ENCODE results near the gene BIRC5. TPM values are rescaled to one million over a fixed set of nuclear protein-coding genes. Genes with fewer than 3 reads are reported as not detected.

BIRC5 gene
- total RNA-seq, 1 donor from 2014 or later = 0.69 TPM

GRCh38 chr17:78202666-78203065 lies 11.4 kb upstream of the BIRC5 start:
- peaks cover 4% of the 10 kb centered on the region for H3K4me1 ChIP-seq
- H3K4me3 ChIP-seq = peak overlapping the region; percentile 17
- TF ChIP-seq CTCF (IDR thresholded peaks at IDR 0.05; ENCODE audit: borderline replicate concordance) = no peak
- no peaks in the 10 kb centered on the region for H3K27me3 ChIP-seq (ENCODE audit: low read depth)
- intact Hi-C loops (cut with micrococcal nuclease) = no loop called here
- peak overlapping the region; percentile 68 for H3K27ac ChIP-seq (replicated peaks)
- H3K9me3 ChIP-seq (replicated peaks) = no peaks in the 10 kb centered on the region
- H3K36me3 ChIP-seq = peaks cover 21% of the 10 kb centered on the region
- no peak for DNase-seq

GRCh38 chr17:78204387-78205123 lies 9.5 kb upstream of the BIRC5 start:
- no peak overlapping the region for H3K27ac ChIP-seq (replicated peaks)
- H3K4me1 ChIP-seq = peaks cover 4% of the 10 kb centered on the region
- intact Hi-C loops (cut with micrococcal nuclease) = no loop called here
- H3K27me3 ChIP-seq (ENCODE audit: low read depth) = no peaks in the 10 kb centered on the region
- no peak overlapping the region for H3K4me3 ChIP-seq
- TF ChIP-seq CTCF (IDR thresholded peaks at IDR 0.05; ENCODE audit: borderline replicate concordance) = no peak
- no peak for DNase-seq
- peaks cover 15% of the 10 kb centered on the region for H3K36me3 ChIP-seq
- no peaks in the 10 kb centered on the region for H3K9me3 ChIP-seq (replicated peaks)

DNA sequence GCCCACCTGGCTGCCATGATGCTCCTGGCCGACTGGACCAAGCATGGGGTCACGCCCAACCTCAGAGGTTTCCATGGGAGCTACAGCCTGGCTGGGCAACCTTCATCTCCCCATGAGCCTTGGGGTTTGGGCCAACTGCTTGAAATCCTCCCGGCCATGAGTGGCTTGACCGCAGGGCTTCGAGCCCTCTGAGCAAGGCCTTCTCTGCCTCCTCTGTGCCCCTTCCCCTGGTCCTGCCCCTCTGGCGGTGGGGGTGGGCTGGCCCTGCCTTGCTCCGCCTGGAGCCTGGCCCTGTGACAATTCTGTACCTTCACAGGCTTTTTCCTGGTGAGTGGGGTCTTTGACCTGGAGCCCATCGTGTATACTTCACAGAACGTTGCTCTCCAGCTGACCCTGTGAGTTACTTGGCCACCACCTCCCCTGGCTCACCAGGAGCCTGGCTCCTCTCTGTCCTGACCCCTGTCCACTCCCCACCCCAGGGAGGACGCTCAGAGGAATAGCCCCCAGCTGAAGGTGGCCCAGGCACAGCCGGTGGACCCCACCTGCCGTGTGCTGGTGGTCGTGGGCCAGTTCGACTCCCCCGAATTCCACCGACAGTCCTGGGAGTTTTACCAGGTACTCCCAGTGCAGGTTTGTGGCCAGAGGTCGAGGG lies 8.8 kb upstream of the BIRC5 start:
- Histone ChIP-seq H3K4me3 (no peak overlapping the region), H3K36me3 (peaks cover 15% of the 10 kb centered on the region), H3K27ac (replicated peaks) (no peak overlapping the region), H3K9me3 (replicated peaks) (no peaks in the 10 kb centered on the region), H3K27me3 (ENCODE audit: low read depth) (no peaks in the 10 kb centered on the region), H3K4me1 (peaks cover 4% of the 10 kb centered on the region)
- intact Hi-C loops (cut with micrococcal nuclease) = no loop called here
- TF ChIP-seq CTCF (IDR thresholded peaks at IDR 0.05; ENCODE audit: borderline replicate concordance) = no peak
- DNase-seq = no peak

DNA sequence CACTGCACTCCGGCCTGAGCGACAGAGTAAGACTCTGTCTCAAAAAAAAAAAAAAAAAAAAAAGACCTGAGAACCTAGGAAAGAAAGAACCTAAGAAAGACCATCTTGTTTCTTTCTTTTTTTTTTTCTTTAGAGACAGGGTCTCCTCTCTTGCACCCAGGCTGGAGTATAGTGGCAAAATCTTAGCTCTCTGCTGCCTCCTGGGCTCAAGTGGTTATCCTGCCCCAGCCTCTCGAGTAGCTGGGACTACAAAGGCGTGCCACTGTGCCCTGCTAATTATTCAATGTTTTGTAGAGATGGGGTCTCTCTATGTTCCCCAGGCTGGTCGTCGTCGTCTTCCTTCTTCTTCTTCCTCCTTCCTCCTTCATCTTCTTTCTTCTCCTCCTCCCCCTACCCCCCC lies 7.8 kb upstream of the BIRC5 start:
- no peaks in the 10 kb centered on the region for H3K9me3 ChIP-seq (replicated peaks)
- TF ChIP-seq CTCF (IDR thresholded peaks at IDR 0.05; ENCODE audit: borderline replicate concordance) = no peak
- peaks cover 15% of the 10 kb centered on the region for H3K36me3 ChIP-seq
- intact Hi-C loops (cut with micrococcal nuclease) = no loop called here
- H3K4me3 ChIP-seq = no peak overlapping the region
- H3K27me3 ChIP-seq (ENCODE audit: low read depth) = no peaks in the 10 kb centered on the region
- H3K27ac ChIP-seq (replicated peaks) = peak overlapping the region; percentile 35
- peaks cover 4% of the 10 kb centered on the region for H3K4me1 ChIP-seq
- DNase-seq = no peak

DNA sequence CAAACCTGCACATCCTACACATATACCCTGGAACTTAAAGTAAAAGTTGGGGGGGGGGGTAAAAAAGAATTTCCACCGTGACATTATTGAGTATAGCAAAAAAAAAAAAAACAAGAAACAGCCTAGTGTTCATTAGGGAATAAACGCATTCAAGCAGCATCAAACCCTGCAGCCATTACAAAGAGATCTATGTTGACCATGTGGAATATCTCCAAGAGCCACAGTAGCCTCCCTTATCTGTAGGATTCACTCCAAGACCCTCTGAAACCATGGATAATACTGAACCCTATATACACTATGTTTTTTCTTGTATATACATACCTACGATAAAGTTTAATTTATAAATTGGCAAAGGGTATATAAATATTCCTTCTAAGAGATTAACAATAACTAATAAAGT lies 5.6 kb upstream of the BIRC5 start:
- Histone ChIP-seq H3K9me3 (replicated peaks) (no peaks in the 10 kb centered on the region), H3K36me3 (peaks cover 7% of the 10 kb centered on the region), H3K4me3 (no peak overlapping the region), H3K27me3 (ENCODE audit: low read depth) (no peaks in the 10 kb centered on the region), H3K27ac (replicated peaks) (no peak overlapping the region), H3K4me1 (no peaks in the 10 kb centered on the region)
- DNase-seq = no peak
- no peak for TF ChIP-seq CTCF (IDR thresholded peaks at IDR 0.05; ENCODE audit: borderline replicate concordance)
- intact Hi-C loops (cut with micrococcal nuclease) = no loop called here

All from left ventricle myocardium inferior (tissue), 1 donor.